AG09319 (cell line): ENCODE measurements around the gene EEF1E1.

Source experiments
- DNase-seq: peaks from one replicate; pipeline ENCODE4 v3.0.0-alpha.2; 2010; ENCODE audit warnings: low read depth; ENCODE audit errors: extremely low read depth
- CTCF ChIP-seq: IDR thresholded peaks from 2 replicates; pipeline ENCODE4 v1.5.1; 2011; ENCODE audit warnings: low read depth, mild to moderate bottlenecking, inconsistent platforms, low read length, moderate library complexity

EEF1E1 gene

GRCh38 chr6:8087870-8088754 is 14.2 kb downstream of the EEF1E1 start:
- no peak for DNase-seq
- TF ChIP-seq CTCF, result no peak

GRCh38 chr6:8086755-8087306 is 15.5 kb downstream of the EEF1E1 start:
- no peak for TF ChIP-seq CTCF
- no peak for DNase-seq

GRCh38 chr6:8085053-8085511 is 17.3 kb downstream of the EEF1E1 start:
- TF ChIP-seq CTCF, result no peak
- peak; percentile 46 for DNase-seq

- DNase-seq, result no peak
- TF ChIP-seq CTCF, result no peak
These were observed 17.8 kb downstream of the EEF1E1 start for GRCh38 chr6:8084586-8084985.

GRCh38 chr6:8082954-8083858 is 19.1 kb downstream of the EEF1E1 start:
- TF ChIP-seq CTCF, result no peak
- peak; percentile 38 for DNase-seq

- no peak for TF ChIP-seq CTCF
- no peak for DNase-seq
These were observed 19.8 kb downstream of the EEF1E1 start for GRCh38 chr6:8082572-8082953.
